T-helper 2 cell (primary cell): ENCODE data around the gene ATXN1.

ENCODE experiments used
- DNase-seq, 5 experiments: peaks; one replicate each; pipeline versions ENCODE4 v3.0.0 to v3.0.0-alpha.2; 2012 to 2022

The ATXN1 gene

GRCh38 chr6:16670617-16671051, 90.6 kb downstream of the ATXN1 start:
- DNase-seq, result peak in 1 of 5 experiments; percentile 74

DNA sequence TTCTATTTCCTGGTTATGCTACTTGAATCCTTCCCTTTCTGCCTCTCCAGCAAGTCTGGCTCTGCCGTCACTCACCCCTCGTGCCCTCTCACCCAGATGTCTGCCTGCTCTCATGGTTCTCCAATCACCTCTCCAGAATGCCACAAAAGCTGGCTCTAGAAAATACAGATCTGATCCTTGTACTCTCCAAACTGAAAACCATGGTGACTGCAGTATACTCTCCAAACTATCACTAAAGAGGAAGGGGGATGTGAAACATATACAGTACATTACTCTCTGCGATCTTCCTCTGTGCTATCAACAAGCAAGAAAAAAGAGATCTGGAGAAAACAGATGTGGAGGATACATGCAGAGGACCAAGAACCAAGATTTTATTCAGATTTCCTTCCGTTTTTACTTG, 91.1 kb downstream of the ATXN1 start:
- DNase-seq, result peak in 1 of 5 experiments; percentile 55

DNA sequence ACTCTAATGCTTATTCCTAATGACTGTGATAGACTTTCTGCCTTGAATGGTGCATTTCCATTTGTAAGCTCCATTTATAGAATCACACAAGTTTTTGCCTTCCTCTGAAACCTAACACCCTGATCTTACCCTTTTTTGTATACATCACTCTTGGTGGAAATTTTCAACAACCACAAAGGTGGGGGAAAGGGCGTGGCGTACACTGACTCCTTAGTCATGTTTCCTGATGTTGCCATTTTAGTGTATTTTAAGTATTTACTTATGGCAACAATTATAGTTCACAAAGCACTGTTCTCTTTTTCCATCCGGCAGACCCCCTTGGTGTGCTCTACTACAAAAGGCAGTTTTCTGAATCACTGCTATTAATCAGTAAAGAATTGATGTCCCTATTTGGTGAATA, 92.0 kb downstream of the ATXN1 start:
- DNase-seq, result peak in 4 of 5 experiments; percentile 46 to 89 (median 59)

DNA sequence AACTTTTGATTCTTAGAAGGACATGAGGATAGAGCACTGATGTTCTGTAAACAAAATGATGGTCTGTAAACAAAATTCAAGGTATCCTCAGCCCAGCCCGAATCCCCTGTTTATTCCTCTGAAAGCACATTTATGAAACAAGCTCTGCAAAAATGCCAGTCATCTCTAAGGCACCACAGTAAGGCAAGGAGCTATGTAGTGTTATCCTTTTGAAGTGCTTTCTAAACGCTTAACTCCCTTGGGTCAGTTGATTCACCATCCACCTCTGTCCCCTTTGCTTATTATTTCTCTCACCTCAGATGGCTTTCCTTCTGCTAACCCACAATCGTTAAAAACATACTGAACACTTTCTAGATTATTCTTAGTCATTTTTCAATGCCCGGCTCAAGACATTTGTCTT, 93.8 kb downstream of the ATXN1 start:
- no peak for DNase-seq

GRCh38 chr6:16665992-16666391, 95.3 kb downstream of the ATXN1 start:
- DNase-seq, result no peak

GRCh38 chr6:16665182-16665581, 96.1 kb downstream of the ATXN1 start:
- no peak for DNase-seq

DNA sequence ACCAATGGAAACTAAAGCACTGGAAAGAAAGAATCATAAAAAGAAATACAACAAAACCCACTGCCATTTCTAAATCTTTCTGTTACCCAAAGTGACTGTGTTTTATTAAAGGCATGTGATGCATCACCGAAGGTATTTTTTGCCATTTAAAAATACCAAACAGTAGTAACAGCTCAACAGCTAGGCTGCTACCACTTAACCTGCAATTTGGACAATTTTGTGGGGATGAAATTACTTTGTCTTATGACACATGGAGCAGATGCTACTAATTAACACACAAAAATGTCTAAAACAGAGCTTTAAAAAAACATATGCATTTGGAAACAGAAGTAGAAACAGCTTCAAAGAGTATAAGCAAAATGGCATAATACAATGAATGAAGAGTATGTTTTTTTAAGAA, 97.4 kb downstream of the ATXN1 start:
- DNase-seq, result no peak

GRCh38 chr6:16660157-16660497, 101.1 kb downstream of the ATXN1 start:
- DNase-seq, result no peak

GRCh38 chr6:16659466-16660156, 101.6 kb downstream of the ATXN1 start:
- peak in 1 of 5 experiments; percentile 84 for DNase-seq

GRCh38 chr6:16658348-16659034, 102.8 kb downstream of the ATXN1 start:
- DNase-seq, result peak in 1 of 5 experiments; percentile 60

GRCh38 chr6:16657768-16658167, 103.5 kb downstream of the ATXN1 start:
- peak in 1 of 5 experiments; percentile 87 for DNase-seq

DNA sequence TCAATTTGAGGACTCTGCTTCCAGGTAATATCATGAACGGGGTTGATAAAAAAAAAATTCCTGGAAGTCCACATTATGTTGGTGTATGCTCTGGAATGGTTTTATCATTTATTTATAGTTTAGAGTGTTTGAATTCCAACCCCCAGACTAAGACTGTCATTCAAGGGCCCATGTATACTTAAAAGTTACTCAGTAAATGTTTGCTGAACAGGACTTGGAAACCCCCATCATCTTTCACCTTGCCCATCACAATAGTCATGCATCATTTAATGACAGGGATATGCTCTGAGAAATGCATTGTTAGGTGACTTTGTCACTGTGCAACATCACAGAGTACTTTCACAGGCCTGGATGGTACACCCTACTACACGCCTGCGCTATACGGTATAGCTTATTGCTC, 104.8 kb downstream of the ATXN1 start:
- DNase-seq, result no peak

- DNase-seq, result peak in 2 of 5 experiments; percentile 56 to 91
These were observed 106.6 kb downstream of the ATXN1 start for GRCh38 chr6:16654701-16655100.

GRCh38 chr6:16653226-16653625, 108.0 kb downstream of the ATXN1 start:
- no peak for DNase-seq

GRCh38 chr6:16651871-16652270, 109.4 kb downstream of the ATXN1 start:
- DNase-seq, result peak in 2 of 5 experiments; percentile 56 to 95

- no peak for DNase-seq
These were observed 111.4 kb downstream of the ATXN1 start for GRCh38 chr6:16649890-16650289.

DNA sequence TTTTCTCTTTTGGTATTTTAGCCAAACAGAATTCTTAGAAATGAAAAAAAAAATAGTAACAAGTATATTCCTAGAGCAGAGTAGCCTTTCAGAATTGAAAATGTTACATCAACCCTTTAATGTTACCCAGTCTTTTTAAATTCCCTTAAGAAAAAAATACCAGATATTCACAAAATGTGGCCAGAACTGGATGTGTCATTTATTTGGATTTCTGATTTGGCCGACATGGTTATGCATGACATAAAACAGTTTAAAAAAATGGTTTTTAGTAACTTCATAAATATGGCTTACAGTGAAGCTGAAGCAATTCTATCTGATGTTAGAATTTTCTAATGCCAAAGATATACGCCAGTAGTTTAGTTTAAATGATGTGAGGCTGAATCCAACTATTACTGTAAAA, 112.0 kb downstream of the ATXN1 start:
- DNase-seq, result no peak

DNA sequence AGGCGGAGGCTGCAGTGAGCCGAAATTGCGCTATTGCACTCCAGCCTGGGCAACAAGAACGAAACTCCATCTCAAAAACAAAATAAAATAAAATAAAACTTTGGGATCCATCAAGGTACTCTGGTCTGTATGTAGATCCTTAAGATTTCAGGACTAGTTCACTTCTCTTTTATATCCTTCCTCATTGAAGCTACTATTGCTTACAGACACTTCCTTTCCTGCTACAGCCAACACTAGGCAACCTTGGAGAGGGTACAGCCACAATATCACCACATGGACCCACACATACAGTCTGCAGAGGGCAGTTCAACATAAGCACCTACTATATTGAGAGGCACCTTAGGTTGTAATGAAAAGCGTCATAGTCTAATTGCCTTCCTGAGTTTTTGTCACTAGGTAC, 113.3 kb downstream of the ATXN1 start:
- no peak for DNase-seq

DNA sequence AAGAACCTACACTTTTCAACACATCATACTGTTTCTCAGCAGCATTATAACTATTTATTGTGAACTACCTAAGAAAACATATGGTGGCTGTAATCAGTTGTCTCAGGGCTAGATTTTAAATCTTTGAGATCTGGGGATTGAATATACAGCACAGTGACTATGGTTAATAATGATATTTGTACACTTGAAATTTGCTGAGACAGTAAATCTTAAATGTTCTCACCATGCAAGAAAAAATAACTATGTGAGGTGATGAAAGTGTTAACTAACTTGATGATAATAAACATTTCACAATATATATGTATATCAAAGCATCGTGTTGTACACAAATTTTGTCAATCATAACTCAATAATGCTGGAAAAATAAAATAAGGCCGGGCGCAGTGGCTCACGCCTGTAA, 113.8 kb downstream of the ATXN1 start:
- no peak for DNase-seq

- DNase-seq, result no peak
These were observed 116.6 kb downstream of the ATXN1 start for GRCh38 chr6:16644540-16645250.

DNA sequence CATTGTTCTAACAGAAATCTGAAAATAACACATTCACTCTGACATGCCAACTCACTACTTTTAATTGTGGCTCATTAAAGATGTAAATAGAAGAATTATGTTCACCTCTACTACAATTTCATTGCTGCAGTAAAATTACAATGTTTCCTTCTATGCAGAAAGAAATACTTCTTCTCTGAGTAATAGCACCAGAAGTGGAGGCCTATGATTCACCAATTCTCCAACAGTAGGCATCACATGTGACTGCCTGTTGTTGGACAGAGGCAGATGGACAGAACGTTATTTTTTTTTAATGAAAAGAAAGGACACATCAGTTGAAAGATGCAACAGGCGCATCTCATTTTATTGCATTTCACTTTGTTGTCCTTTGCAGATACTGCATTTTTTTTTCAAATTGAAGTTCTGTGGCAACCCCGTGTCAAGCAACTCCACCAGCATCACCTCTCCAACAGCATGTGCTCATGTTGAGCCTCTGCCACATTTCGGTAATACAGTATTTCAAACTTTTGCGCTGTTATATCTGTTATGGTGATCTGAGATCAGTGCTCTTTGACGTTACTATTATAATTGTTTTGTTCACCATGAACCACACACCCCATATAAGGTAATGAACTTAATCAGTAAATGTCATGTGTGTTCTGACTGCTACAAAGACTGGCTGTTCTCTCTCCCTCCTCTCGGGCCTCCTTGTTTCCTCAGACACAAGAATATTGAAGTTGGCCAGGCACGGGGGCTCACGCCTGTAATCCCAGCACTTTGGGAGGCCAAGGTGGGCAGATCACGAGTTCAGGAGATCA, 121.4 kb downstream of the ATXN1 start:
- DNase-seq, result no peak

DNA sequence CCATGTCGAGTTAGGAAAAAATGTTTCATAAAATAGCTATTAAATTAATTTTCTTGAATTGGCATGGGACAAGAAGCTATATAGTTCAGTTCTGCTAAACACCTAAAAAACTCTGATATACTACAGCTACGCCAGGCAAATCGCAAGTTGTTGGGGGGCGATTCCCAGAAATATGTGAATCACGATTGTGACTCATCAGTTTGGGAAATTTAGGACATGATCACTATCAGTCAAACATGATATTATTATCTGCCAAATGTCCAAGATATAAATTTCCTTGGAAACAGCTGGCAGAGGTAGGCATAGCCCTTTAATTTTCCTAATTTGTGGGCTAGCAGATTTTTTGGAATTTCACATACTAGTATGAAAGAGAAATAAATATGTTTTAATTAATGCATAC, 123.6 kb downstream of the ATXN1 start:
- no peak for DNase-seq
